COLO668 (cell line): ENCODE results near the gene KATNB1.
A peak's percentile ranks its signal among the peaks of the same experiment; 100 is the strongest.

Source experiments
- DNase-seq: peaks from one replicate; lab custom pipeline; 2025; ENCODE audit not compliant: unreplicated experiment; lab: John Stamatoyannopoulos, UW

KATNB1 gene

DNA sequence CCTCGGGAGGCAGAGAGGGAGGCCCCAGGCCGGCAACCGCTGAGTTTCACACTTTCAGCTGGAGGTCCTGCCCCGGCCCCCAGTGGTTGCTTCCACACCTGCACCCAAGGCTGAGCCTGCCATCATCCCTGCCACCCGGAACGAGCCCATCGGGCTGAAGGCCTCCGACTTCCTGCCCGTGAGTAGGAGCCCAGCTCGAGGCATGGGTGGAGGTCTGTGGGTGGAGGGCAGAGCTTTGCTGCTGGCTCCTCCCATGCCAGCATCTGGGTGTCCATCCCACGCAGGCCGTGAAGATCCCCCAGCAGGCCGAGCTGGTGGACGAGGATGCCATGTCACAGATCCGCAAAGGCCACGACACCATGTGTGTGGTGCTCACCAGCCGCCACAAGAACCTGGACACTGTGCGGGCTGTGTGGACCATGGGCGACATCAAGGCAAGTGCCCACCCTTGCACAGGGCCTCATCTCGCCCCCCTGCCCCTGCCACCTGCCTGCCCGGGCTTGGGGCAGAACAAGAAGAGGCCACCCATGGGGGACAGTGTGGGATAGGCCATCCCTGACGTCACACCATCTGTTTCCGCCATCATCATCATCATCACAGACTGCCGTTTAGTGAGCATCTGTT is 19.6 kb downstream of the KATNB1 start:
- no peak for DNase-seq

DNA sequence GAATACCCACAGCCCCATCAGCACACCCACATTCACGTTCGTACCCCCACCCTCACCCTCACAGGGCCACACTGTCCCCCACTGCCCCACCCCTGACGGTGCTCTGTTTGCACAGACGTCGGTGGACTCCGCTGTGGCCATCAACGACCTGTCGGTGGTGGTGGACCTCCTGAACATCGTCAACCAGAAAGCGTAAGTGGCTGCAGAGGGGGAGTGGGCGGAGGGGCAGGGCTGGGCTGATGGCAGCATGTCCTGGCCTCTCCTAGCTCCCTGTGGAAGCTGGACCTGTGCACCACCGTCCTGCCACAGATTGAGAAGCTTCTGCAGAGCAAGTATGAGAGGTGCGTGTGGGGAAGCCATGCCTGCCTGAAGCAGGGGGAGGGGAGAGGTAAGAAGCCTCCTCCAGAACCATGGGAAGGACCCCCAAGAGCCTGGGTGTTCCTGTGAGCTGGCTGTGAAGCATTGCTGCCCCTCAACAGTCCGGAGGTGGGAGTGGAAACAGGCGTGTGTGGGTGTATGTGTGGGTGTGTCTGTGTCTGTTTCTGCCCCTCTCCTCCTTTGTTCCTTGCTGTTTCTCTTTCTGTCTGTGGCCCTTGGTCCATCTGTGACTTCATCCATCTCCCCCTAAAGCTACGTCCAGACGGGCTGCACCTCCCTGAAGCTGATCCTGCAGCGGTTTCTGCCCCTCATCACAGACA is 20.3 kb downstream of the KATNB1 start:
- no peak for DNase-seq

DNA sequence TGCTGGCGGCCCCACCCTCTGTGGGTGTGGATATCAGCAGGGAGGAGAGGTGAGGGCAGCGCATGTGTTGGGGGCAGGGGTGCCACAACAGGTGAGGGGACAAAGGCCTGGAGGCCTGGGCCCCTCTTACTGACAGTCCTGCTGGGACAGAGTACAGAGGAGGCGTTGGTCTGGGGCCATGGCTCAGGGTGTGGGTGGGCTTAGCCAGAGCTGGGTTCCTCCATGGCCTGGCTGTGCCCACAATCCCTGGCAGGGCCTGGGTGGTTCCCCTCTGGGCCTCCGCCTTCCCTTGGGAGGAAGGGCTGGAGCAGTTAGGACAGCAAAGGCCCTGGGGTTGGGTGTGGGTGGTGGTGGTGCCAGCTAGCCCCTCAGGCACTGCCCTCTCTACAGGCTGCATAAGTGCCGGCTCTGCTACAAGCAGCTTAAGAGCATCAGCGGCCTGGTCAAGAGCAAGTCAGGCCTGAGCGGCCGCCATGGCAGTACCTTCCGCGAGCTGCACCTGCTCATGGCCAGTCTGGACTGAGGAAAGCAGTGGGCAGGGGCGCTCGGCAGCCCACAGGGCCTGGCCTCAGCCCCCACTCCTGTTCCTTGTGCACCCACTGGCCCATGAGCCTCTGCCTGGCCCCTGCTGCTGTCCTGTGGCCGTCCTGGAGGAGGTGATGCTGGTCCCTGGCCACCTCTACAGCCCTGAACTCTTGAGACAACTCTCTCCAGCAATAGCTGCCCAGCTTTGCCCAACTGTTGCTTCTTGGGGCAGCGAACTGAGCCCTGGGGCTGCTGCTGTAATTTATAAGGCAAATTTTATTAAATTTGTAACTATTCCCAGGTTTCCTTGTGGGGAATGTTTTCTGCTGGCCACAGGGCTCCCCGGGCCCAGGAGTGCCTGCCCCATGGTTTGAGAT is 21.1 kb downstream of the KATNB1 start:
- DNase-seq = no peak

DNA sequence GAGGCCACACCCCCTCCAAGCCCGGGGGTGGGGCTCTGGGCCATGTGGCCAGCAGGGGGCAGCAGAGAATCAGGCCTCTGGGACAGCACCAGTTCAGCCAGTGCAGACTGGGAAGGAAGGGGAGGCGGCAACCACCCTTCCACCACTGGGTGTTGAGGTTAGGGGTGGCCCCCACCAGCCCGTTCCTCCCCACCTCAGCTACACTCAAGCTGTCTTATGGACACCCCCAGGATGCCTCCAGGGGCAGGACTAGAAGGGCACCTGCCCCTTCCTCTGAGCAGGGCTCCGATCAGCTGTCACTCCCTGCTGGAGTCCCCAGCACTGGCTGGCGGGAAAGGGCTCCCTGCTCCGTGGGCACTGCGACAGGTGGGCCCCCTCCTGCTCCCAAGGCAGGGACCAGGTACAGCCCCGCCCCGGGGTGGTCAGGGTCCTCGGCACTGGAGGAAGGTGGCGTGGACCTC is 21.8 kb downstream of the KATNB1 start:
- DNase-seq = peak; percentile 82

DNA sequence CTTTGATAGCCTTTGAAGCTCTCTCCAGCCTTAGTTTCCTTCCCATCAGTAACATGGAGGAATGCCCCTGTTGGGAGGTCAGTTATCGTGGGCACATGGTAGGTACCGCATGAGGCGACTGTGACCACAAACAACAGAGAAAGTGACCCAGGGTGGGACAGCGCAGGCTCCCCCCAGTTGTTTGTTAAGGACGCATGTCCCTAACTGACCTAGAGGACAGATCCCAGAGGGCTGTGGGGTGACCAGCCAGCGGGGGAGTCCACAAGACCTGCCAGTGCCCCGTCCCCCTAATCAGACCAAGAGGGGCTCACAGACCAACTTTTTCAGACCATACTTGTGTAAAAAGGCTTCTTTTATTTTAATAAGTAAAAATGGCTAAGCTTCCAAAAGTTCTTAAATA is 22.3 kb downstream of the KATNB1 start:
- no peak for DNase-seq

DNA sequence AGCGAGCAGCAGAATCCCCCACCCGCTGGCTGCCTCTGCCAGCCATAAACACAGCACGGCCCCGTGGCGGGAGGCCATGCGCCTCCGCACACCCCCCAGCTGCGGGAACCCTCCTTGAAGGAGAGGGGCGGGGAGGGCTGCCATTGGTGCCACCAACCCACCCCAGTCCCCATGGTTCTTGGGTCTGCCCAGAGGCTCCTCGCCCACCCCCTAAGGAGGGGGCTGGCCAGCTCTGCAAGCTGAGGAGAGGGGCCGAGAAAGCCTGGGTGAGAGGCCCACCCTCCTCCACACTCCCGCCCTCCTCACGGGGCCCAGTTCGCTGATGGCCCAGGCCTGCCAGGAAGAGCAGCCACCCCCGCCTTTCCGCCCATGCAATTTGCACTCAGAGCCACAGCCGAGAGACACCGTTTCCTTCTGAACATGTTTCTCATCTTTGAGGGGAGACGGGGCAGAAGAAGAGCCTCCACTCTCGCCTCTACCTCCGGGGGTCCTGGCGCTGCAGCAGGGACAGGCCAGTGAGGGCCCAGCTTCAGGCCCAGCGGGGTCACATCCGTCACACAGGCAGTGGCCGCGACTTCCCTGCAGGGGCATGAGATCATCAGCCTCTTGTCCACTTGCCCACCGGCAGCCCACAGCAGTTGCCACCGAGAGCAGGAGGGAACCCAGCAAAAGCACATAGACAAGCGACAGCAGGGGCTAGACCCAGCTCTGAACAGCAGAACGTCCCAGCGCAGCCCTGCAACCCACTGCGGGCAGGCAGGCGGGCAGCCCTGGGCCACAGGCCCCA is 23.0 kb downstream of the KATNB1 start:
- DNase-seq = no peak

DNA sequence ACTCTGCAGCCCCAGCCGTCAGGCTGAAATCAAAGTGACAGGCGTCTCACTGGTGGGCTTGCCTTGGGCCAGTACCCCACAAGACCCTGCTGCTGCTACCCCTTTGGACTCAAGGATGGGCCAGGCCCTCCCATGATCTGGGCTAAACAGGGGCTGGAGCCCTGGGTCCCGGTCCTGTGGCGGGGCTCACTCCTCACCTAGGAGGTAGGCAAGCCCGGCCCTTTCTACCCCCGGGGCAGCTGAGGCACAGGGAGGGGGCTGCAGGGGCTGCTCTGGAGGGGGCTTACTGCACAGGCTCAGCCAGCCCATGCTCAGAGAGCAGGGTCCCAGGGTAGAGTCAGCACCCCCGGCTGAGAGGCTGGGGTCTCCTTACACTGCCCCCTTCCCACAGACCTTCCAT is 23.6 kb downstream of the KATNB1 start:
- DNase-seq = no peak

DNA sequence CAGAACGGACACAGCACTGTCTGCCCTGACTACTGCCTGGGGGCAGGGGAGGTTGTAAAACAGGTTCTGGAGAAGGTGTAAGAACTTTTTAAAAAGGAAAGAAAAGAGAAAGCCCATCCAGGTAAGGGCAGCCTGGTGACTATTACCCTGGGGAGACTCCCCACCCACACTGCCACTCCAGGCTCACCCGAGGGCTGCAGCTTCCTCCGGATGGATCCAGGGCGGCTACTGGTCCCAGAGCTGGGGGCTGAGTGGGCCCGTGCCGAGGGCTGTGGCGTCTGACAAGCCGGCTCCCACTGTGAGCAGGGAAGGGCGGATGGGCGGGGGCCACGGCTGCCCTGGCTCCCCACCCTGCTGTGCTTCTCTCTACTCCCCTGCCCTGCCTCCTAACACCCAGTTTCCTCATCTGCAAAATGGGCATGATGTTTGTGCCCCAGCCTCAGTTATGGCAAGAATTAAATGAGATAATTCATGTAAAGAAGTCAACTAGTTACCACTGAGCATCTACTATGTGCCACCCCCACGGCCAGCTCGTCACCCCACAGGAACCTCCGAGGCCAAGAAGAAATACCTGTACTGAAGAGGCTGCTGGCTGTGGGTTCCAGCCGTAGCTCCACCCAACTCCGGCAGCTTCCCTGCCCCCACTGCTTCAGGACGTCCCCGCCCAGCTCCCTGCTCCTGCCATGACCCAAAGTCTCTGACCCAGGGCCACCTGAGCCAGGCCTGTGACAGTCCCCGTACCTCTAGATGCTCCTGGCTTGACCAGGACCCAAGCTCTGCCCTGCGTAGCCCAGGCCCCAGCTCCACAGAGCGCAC is 24.2 kb downstream of the KATNB1 start:
- DNase-seq = no peak

DNA sequence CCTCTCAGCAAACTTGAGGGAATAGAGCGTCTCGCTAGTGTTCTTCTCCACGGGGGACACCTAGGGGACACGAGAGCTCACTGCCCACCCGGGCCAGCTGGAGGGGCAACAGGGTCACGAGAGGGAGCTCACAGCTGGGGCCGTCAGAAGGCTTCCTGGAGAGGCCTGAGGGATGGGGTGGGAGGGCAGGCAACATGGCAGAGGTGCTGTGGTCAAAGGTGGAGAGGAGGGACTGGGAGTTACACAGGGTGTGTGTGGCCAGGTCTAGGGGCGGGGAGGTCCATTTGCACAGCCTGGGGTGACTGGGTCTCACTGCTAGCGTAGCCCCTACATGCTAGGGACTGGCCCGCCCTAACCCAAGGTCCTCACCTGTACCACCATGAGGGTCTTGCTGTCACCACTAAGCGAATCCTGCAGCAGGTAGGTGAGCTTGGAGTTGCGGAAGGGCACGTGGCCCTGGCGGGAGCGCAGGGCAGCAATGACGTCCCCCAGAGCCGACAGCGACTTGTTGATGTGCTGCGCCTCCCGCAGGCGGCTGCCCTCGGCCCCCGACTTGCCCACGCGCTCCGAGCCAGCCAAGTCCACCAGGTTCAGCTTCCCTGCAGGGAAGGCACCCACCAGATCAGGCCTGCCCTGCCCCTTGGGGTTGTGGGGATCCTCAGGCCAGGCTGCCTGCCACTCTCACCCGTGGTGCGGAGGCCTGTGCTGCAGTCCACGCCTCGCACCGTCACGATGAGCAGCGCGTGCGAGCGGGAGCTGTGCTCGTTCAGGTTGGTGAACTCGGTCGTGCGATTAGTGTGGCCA is 25.0 kb downstream of the KATNB1 start:
- DNase-seq = no peak

DNA sequence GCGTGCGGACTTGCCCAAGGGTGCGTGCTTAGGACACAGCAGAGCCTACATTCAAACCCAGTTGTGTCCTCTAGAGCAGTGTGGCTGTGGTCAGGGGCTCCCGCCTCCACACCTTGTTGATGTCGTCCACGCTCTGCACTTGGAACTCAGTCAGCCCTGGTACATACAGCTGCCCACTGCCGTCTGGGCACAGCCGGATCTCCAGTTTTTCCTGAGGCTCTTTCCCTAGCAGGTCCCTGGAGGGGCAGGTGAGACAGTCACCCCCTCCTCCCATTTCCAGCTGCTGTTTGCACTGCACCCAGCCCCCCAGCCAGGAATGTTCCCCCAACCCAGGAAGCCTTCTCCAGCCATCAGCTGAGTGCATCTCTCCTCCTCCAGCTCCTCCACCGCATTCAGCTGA is 25.7 kb downstream of the KATNB1 start:
- DNase-seq = no peak

DNA sequence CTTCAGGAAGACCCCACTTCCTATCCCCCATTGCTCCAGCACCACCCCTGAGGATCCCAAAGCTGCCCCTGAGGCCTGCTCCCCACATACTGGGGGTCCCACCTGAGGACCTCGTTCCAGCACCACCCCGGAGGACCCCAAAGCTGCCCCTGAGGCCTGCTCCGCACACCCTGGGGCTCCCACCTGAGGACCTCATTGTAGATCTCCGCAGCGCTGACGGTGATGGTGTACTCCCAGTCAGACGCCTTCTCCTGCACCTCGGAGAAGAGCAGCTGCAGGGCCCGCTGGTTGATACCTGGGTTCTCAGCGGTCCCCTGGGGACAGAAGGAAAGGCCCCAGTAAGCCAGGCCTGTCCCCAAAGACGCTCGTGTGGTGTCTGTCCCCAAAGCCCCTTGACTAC is 26.4 kb downstream of the KATNB1 start:
- no peak for DNase-seq

DNA sequence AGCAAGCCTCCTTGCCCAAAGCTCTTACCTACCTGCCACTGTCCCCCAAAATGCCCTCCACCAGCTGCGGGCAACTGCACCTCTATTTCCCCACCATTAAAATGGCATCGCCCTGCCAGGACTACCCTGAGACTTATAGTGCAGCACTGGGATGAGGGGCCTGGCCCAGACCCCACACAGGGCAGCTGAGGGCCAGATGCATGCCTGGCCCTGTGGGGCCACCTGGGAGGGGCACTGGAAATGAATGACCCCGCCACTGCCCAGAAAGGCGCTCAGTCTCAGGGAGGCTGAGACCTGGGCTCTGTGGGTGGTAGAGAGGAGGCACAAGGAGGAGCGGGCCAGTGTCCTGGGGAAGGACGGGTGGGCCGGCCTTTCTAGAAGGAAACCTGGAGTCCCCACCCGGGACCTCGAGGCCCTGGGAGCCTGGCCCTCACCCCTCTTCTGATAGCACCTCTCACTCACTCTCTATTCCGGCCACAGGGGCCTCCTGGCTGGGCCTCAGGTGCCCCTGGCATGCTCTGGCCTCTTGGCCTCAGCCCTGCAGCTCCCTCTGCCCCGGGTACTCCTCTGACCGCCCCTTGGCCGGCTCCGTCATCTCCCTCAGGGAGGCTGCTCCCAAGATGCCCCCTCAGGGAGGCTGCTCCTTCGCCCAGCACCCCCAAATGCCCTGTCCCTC is 26.9 kb downstream of the KATNB1 start:
- DNase-seq = no peak

DNA sequence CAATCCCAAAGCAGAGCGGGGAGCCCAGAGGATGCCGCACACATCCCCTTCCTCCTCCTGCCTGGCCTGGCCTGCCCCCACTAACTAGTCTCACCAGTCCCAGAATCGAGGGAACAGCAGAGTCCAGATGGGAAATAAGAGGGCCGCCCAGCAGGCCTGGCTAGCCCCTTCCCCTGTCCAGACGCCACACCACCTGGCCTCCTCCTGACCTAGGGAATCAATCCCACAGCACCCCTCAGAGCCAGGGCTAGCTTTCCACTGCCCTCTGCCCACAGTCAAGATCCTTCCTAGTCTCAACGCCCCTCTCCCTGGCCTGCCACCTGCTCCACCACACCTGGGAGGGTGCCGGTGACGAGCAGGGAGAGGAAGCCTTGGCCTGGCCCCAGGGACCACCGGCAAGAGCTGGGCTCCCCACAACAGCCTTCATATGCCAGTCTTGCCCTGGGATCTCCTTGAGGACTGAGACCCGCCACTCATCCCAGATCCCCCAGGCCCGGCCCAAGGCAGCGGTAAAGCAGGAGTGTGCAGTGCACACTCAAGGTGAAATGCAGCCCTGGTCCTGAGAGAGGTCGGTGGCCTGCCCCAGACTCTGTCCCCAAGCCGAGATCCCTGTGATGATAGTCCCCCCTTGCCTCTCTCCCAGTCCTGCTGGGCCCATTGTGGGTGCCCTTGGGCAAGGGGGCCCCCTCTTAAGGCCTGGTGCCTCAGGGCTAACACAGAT is 27.9 kb downstream of the KATNB1 start:
- no peak for DNase-seq

DNA sequence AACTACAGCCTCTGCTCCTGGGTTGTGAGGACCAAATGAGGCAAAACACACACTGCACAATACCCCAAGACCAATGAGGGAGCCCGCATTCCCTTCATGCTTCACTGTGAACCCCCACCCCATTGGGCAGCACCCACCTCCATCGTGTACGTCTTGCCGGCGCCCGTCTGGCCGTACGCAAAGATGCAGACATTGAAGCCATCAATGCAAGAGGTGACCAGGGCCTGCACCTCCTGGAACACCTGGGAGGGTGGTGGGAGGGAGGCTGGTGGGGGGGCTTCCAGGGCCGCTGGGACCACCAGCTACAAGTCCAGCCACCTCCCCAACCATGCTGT is 28.4 kb downstream of the KATNB1 start:
- no peak for DNase-seq

DNA sequence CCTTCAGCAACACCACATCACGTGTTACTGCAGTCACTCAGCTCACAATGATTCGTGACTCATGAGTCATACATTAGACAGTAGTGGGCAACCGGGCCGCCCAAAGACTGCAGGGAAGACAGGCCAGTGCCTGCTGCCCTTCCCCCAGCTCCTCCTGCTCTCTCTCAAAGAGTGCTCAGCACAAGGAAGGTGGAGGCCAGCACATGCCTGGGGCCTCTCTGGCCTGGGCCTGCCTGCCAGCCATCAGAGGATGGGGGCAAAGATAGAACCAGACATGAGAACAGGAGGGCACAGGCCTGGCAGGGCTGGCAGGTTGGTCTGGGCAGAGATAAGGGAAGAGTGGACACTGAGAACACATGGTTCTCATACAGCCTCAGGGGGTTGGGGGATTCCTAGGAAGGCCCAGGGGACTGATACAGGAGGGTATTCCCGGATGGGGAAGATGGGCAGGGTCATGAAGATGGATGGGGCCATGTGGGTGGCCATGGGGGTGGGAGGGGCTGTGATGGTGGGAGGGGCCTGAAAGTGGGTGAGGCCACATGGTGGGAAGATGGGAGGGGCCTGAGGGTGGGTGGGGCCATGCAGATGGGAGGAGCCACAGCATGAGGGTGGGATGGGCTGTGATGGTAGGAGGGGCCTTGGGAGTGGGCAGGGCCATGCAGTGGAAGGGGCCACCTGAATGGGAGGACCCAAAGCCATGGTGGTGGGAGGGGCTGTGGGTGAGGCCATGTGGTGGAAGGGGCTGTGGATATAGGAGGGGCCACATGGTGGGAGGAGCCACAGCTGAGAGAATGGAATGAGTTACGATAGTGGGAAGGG is 29.0 kb downstream of the KATNB1 start:
- peak; percentile 20 for DNase-seq

DNA sequence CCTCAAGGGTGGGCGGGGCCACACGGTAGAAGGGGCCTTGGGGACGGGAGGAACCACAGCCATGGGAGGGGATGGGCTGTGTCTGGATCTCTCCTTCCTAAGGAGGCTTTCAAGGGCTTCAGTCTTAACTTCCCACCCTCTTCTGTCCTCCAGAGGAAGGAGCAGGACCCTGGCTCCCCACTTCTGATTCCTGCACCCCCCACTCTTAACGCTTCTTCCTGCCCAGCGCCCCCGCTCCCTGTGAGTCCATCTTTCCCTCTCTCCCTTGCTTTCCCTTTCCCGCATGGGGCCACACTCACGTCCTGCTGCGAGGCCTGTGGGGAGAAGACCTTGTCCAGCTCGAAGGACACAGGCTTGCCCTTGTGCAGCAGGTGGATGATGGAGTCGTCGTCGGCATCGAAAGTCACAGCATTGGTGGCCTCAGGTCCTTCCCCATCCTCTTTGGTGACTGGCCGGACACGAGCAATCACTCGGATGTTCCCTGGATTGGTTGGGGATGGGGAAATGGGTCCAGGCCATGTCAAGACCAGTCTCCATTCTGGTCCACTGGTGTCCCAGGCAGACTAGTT is 29.7 kb downstream of the KATNB1 start:
- no peak for DNase-seq

DNA sequence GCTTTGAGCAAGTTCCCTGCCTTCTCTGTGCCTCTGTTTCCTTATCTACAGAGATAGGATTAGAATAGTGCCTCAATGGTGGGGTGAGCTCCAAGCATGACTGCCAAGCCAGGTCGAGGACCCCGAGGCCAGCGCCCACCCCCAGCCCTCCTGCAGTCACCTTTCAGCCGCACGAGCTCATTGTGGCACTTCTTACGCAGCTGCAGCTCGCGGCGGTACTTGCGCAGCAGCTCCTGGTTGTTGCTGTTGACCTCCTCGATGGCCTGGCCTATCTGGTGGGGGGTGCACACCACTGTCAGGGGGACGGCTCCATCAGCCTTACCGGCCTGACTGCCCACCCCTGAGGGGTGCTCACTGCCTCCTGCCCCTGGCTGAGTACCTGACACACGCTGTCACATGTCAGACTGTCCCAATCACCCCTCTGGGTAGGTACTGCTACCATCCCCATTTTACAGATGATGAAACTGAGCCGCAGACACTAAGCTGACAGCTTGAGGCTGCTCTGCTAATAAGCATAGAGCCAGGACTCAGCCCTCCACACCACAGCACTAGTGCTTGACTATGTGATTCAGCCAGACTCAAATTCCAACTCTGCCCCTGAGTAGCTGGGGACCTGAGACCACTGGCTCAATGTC is 31.3 kb downstream of the KATNB1 start:
- DNase-seq = no peak
